Liver (tissue), 9 donors: ENCODE measurements around the gene USP48. TPM values are rescaled to one million over a fixed set of nuclear protein-coding genes. Genes with fewer than 3 reads are reported as not detected.

Experiments
- DNase-seq: peaks from one replicate; pipeline ENCODE4 v3.0.0-alpha.2; 2017; ENCODE audit warnings: low spot score
- H3K27ac ChIP-seq, 2 donors: one replicate each; pipeline ENCODE4 v1.7.0; 2013; ENCODE audit warnings: inconsistent platforms in 2 of 2, low read length in 2 of 2, control low read depth in 1 of 2, low read depth in 1 of 2, mild to moderate bottlenecking in 1 of 2
- H3K27me3 ChIP-seq, 4 donors: one replicate each; pipeline versions ENCODE4 v1.6.1 to v1.7.0; 2013; ENCODE audit warnings: low read length in 3 of 4, inconsistent platforms in 1 of 4, mild to moderate bottlenecking in 1 of 4, moderate library complexity in 1 of 4; ENCODE audit not compliant: control insufficient read depth in 4 of 4, insufficient read depth in 4 of 4
- H3K36me3 ChIP-seq, 4 donors: one replicate each; pipeline versions ENCODE4 v1.6.1 to v1.7.0; 2013; ENCODE audit warnings: low read length in 3 of 4, mild to moderate bottlenecking in 3 of 4, low read depth in 1 of 4, moderate library complexity in 1 of 4; ENCODE audit not compliant: control insufficient read depth in 4 of 4, insufficient read depth in 3 of 4
- H3K4me1 ChIP-seq, 4 donors: one replicate each; pipeline versions ENCODE4 v1.6.1 to v1.7.0; 2013; ENCODE audit warnings: low read length in 3 of 4, mild to moderate bottlenecking in 3 of 4, moderate library complexity in 1 of 4; ENCODE audit not compliant: control insufficient read depth in 4 of 4, insufficient read depth in 4 of 4
- H3K4me3 ChIP-seq, 3 donors: one replicate each; pipeline versions ENCODE4 v1.6.1 to v1.7.0; 2013; ENCODE audit warnings: low read length in 3 of 3, control low read depth in 1 of 3, low read depth in 1 of 3, mild to moderate bottlenecking in 1 of 3
- H3K9ac ChIP-seq, 2 donors: one replicate each; pipeline ENCODE4 v1.7.0; 2013; ENCODE audit warnings: low read length in 2 of 2, mild to moderate bottlenecking in 2 of 2, moderate library complexity in 2 of 2, control low read depth in 1 of 2, low read depth in 1 of 2
- H3K9me3 ChIP-seq, 4 donors: one replicate each; pipeline versions ENCODE4 v1.6.1 to v1.7.0; 2013; ENCODE audit warnings: low read length in 3 of 4; ENCODE audit not compliant: control insufficient read depth in 4 of 4
- ATF3 ChIP-seq: IDR thresholded peaks from 2 replicates; pipeline ENCODE4 v1.6.1; 2016; ENCODE audit warnings: antibody characterized with exemption
- CTCF ChIP-seq: fragments of 150-350 bp; IDR thresholded peaks from 2 replicates; pipeline ENCODE4 v1.5.1; 2017; ENCODE audit warnings: improper control_type of control experiment, low read depth, low read length; ENCODE audit not compliant: missing input control
- EGR1 ChIP-seq, 2 donors: IDR thresholded peaks; 2 replicates each; pipeline ENCODE4 v1.6.1; 2016 to 2018; ENCODE audit warnings: antibody characterized with exemption in 2 of 2, low read depth in 2 of 2
- FOXA1 ChIP-seq: IDR thresholded peaks from 2 replicates; pipeline ENCODE4 v1.6.1; 2016; ENCODE audit warnings: antibody characterized with exemption
- FOXA2 ChIP-seq: IDR thresholded peaks from 2 replicates; pipeline ENCODE4 v1.6.1; 2016; ENCODE audit warnings: antibody characterized with exemption
- GABPA ChIP-seq, 2 donors: IDR thresholded peaks in 1 of 2; conservative IDR thresholded peaks in 1 of 2; 2 replicates each; pipeline ENCODE4 v1.6.1; 2016; ENCODE audit warnings: antibody characterized with exemption in 2 of 2, mild to moderate bottlenecking in 1 of 2, moderate library complexity in 1 of 2
- HNF4A ChIP-seq, 2 donors: conservative IDR thresholded peaks; 2 replicates each; pipeline ENCODE4 v1.6.1; 2016; ENCODE audit warnings: antibody characterized with exemption in 2 of 2, mild to moderate bottlenecking in 2 of 2
- HNF4G ChIP-seq: IDR thresholded peaks from 2 replicates; pipeline ENCODE4 v1.6.1; 2016; ENCODE audit warnings: antibody characterized with exemption
- JUND ChIP-seq, 2 donors: IDR thresholded peaks; 2 replicates each; pipeline ENCODE4 v1.6.1; 2016; ENCODE audit warnings: antibody characterized with exemption in 2 of 2
- NR2F2 ChIP-seq: IDR thresholded peaks from 2 replicates; pipeline ENCODE4 v1.6.1; 2016; ENCODE audit warnings: antibody characterized with exemption
- RAD21 ChIP-seq, 2 donors: IDR thresholded peaks; 2 replicates each; pipeline ENCODE4 v1.6.1; 2016; ENCODE audit warnings: antibody characterized with exemption in 2 of 2, mild to moderate bottlenecking in 2 of 2
- REST ChIP-seq: IDR thresholded peaks from 2 replicates; pipeline ENCODE4 v1.6.1; 2016; ENCODE audit warnings: antibody characterized with exemption, mild to moderate bottlenecking
- RXRA ChIP-seq, 2 donors: IDR thresholded peaks; 2 replicates each; pipeline ENCODE4 v1.6.1; 2017 to 2018; ENCODE audit warnings: antibody characterized with exemption in 2 of 2, mild to moderate bottlenecking in 1 of 2
- TAF1 ChIP-seq: conservative IDR thresholded peaks from 2 replicates; pipeline ENCODE4 v1.6.1; 2016; ENCODE audit warnings: antibody characterized with exemption, mild to moderate bottlenecking
- YY1 ChIP-seq: IDR thresholded peaks from 2 replicates; pipeline ENCODE4 v1.6.1; 2016; ENCODE audit warnings: antibody characterized with exemption, mild to moderate bottlenecking
- WGBS: extraction: QIAGEN DNeasy Blood & Tissue Kit; methylation state at CpG from one replicate; pipeline ENCODE4 v1.1.7; 2013; 5-methylcytosine and 5-hydroxymethylcytosine counted together
- polyA plus RNA-seq, 2 donors: library from polyadenylated mRNA; stranded (reverse) in 1 of 2; unstranded in 1 of 2; fragments of 200-250 nt in 1 of 2; fragments of >200 nt in 1 of 2; fragmentation: Nextera tagmentation in 1 of 2; extraction: Ambion mirVana in 1 of 2; gene quantifications; one replicate each; pipeline versions ENCODE4 v1.2.1 to v1.2.3, GENCODE V29; 2013 to 2015
- total RNA-seq, 2 donors: library from RNA; depleted of rRNA; stranded (reverse); fragments of >200 nt; gene quantifications; one replicate each; pipeline ENCODE4 v1.2.3, GENCODE V29; 2014
- TF ChIP-seq, protein P1 (sequence below): IDR thresholded peaks from 2 replicates; pipeline ENCODE4 v1.6.1; 2016; ENCODE audit warnings: antibody characterized with exemption
- donor health status: healthy.
- donor health status: healthy.
- donor health status: healthy.
- donor health status: healthy.
- donor health status: healthy.

USP48 gene
- total and polyA plus RNA-seq, 4 donors = 7.8 to 34.9 (median 23.1) TPM

DNA sequence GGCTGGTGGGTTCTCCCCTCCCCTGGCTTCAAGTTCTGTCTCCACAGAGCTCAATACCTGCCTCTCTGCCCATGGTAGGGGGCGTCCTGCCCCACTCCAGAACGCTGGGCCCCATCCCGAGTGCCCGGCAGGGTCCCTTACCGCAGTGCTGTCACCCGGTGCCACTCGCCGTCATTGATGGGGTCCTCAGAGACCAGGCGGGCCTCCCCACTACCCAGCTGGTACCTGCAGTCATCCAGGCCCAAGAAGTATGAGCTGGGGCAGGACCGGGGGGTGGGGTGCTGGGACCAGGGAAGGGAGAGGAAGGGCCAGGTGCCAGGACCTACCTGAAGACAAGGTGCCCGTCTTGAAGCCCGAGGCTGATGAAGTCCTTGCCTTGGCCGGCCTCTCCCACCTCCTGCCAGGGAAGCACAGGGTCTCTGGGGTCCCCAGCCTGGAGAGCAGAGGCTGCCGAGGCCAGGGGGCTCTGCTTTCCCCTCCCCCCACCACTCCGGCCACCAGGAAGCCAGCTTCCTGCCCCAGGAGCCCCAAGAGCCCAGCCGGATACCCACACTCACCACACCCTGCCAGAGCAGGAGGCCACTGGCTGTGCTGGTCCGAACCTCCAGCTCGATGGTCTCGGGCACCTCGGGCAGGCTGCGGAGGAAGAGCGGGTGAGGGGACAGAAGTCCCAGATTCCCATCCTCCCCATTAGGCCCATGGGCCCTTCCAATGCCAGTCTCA, 41.2 kb upstream of the USP48 start:
- Histone ChIP-seq H3K27me3 (no peaks in the 10 kb centered on the region), H3K9me3 (no peaks in the 10 kb centered on the region), H3K27ac (no peak overlapping the region), H3K4me3 (no peak overlapping the region), H3K36me3 (peaks cover 0 to 5% (median 0%) of the 10 kb centered on the region in 4 donors), H3K9ac (no peak overlapping the region), H3K4me1 (no peaks in the 10 kb centered on the region)
- no peak for TF ChIP-seq RXRA (IDR thresholded peaks at IDR 0.05)
- TF ChIP-seq FOXA2 = no peak
- TF ChIP-seq GABPA (IDR thresholded peaks at IDR 0.05 in 1 of 2, conservative IDR thresholded peaks at IDR 0.05 in 1 of 2) = no peak
- no peak for TF ChIP-seq HNF4G
- TF ChIP-seq NR2F2 = no peak
- no peak for TF ChIP-seq JUND (IDR thresholded peaks at IDR 0.05)
- TF ChIP-seq, protein P1, sequence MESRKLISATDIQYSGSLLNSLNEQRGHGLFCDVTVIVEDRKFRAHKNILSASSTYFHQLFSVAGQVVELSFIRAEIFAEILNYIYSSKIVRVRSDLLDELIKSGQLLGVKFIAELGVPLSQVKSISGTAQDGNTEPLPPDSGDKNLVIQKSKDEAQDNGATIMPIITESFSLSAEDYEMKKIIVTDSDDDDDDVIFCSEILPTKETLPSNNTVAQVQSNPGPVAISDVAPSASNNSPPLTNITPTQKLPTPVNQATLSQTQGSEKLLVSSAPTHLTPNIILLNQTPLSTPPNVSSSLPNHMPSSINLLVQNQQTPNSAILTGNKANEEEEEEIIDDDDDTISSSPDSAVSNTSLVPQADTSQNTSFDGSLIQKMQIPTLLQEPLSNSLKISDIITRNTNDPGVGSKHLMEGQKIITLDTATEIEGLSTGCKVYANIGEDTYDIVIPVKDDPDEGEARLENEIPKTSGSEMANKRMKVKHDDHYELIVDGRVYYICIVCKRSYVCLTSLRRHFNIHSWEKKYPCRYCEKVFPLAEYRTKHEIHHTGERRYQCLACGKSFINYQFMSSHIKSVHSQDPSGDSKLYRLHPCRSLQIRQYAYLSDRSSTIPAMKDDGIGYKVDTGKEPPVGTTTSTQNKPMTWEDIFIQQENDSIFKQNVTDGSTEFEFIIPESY = no peak
- no peak for TF ChIP-seq REST
- no peak for TF ChIP-seq EGR1 (IDR thresholded peaks at IDR 0.05; ENCODE audit: low read depth in 2 of 2)
- no peak for TF ChIP-seq CTCF
- no peak for TF ChIP-seq RAD21 (IDR thresholded peaks at IDR 0.05)
- no peak for TF ChIP-seq YY1
- TF ChIP-seq FOXA1 = no peak
- TF ChIP-seq ATF3 = no peak
- no peak for TF ChIP-seq TAF1
- no peak for TF ChIP-seq HNF4A (conservative IDR thresholded peaks at IDR 0.05)
- DNase-seq = no peak
- 90% methylated on average over 22 of the region's 22 CpGs for WGBS
